HFF-Myc (cell line): Measurements from ENCODE around the gene REST.
A peak's percentile ranks its signal among the peaks of the same experiment; 100 is the strongest.
"Not testable (repeated sequence)": the region's sequence is repeated elsewhere in the genome, so short reads cannot be mapped to it uniquely, and the experiment has no call there.

Experiments
- DNase-seq: peaks from one replicate; pipeline ENCODE4 v3.0.0-alpha.2; 2011; ENCODE audit warnings: low read depth; ENCODE audit errors: extremely low read depth
- H3K4me3 ChIP-seq: replicated peaks from 2 replicates; pipeline ENCODE4 v1.5.1; 2011; ENCODE audit warnings: low read depth, mild to moderate bottlenecking, control low read depth, low read length
- TF ChIP-seq, protein P1 (sequence below): IDR thresholded peaks from 2 replicates; pipeline ENCODE4 v1.5.1; 2012; ENCODE audit warnings: mild to moderate bottlenecking, low read depth, low read length, control low read depth; ENCODE audit errors: missing control alignments

The REST gene

GRCh38 chr4:56937262-56937661, 29.6 kb downstream of the REST start:
- DNase-seq = peak; percentile 25
- TF ChIP-seq, protein P1, sequence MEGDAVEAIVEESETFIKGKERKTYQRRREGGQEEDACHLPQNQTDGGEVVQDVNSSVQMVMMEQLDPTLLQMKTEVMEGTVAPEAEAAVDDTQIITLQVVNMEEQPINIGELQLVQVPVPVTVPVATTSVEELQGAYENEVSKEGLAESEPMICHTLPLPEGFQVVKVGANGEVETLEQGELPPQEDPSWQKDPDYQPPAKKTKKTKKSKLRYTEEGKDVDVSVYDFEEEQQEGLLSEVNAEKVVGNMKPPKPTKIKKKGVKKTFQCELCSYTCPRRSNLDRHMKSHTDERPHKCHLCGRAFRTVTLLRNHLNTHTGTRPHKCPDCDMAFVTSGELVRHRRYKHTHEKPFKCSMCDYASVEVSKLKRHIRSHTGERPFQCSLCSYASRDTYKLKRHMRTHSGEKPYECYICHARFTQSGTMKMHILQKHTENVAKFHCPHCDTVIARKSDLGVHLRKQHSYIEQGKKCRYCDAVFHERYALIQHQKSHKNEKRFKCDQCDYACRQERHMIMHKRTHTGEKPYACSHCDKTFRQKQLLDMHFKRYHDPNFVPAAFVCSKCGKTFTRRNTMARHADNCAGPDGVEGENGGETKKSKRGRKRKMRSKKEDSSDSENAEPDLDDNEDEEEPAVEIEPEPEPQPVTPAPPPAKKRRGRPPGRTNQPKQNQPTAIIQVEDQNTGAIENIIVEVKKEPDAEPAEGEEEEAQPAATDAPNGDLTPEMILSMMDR = no peak
- no peak overlapping the region for H3K4me3 ChIP-seq

DNA sequence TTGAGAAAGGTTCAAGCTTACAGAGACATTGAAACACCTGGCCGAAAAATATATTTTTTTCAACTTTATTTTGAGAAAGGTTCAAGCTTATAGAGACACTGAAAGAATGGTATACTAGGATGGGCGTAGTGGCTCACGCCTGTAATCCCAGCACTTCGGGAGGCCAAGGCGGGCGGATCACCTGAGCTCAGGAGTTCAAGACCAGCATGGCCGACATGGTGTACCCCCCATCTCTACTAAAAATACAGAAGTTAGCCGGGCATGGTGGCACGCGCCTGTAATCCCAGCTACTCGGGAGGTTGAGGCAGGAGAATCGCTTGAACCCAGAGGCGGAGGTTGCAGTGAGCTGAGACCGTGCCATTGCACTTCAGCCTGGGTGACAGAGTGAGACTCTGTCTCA, 32.1 kb downstream of the REST start:
- DNase-seq, H3K4me3 ChIP-seq: not testable (repeated sequence)

DNA sequence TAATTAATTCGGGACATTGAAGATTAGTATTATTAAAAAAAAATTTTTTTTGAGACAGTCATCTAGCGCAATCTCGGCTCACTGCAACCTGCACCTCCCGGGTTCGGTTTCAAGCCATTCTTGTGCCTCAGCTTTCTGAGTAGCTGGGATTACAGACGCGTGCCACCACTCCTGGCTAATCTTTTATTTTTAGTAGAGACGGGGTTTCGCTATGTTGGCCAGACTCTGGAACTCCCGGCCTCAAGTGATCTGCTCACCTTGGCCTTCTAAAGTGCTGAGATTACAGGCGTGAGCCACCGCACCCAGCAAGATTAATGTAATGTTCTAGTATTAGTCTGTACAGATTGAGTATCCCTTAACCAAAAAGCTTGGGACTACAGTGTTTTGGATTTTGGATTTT, 32.7 kb downstream of the REST start:
- H3K4me3 ChIP-seq = no peak overlapping the region
- TF ChIP-seq, protein P1 = no peak
- DNase-seq = no peak

DNA sequence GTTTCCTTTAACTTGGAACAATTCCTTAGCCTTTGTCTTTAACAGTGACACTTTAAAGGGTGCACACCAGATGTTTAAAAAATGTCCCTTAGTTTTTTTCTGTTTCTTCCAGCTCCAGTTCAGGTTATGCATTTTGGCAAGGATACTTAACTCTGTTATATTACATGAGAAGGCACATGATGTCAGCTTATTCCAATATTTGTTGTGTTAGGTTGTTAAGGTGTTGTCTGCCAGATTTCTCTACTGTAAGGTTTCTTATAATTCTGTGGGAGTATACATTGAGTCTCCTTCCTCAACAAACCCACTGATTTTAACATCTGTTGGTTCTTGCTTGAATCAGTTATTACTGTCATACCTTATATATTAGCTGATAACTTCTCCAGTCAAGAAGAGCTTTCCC, 33.3 kb downstream of the REST start:
- TF ChIP-seq, protein P1 = no peak
- H3K4me3 ChIP-seq = no peak overlapping the region
- DNase-seq = no peak

- DNase-seq = no peak
- TF ChIP-seq, protein P1 = no peak
- no peak overlapping the region for H3K4me3 ChIP-seq
Measured at GRCh38 chr4:56941403-56941802, 33.7 kb downstream of the REST start.

GRCh38 chr4:56953680-56954520, 46.2 kb downstream of the REST start:
- no peak for DNase-seq
- no peak overlapping the region for H3K4me3 ChIP-seq
- TF ChIP-seq, protein P1 = no peak

GRCh38 chr4:56958111-56958517, 50.4 kb downstream of the REST start:
- TF ChIP-seq, protein P1 = no peak
- H3K4me3 ChIP-seq = no peak overlapping the region
- DNase-seq = no peak
